Loucy (cell line): ENCODE results near the gene SUFU.

Source experiments
- CTCF ChIP-seq: fragments of 200-600 bp; sonication (generic); conservative IDR thresholded peaks from 2 replicates; pipeline ENCODE4 v1.5.1; 2014; ENCODE audit warnings: mild to moderate bottlenecking, antibody characterized with exemption, low read length
- EZH2phosphoT487 ChIP-seq: fragments of 200-600 bp; IDR thresholded peaks from 2 replicates; pipeline ENCODE4 v1.6.1; 2018; ENCODE audit warnings: antibody characterized with exemption, mild to moderate bottlenecking, moderate library complexity, borderline replicate concordance

- TF ChIP-seq CTCF (no peak), EZH2phosphoT487 (no peak)
Measured at GRCh38 chr10:102455893-102456471, 47.8 kb upstream of the SUFU start.
